ENCODE measurements around the gene BRD3.

BRD3 gene

DNA sequence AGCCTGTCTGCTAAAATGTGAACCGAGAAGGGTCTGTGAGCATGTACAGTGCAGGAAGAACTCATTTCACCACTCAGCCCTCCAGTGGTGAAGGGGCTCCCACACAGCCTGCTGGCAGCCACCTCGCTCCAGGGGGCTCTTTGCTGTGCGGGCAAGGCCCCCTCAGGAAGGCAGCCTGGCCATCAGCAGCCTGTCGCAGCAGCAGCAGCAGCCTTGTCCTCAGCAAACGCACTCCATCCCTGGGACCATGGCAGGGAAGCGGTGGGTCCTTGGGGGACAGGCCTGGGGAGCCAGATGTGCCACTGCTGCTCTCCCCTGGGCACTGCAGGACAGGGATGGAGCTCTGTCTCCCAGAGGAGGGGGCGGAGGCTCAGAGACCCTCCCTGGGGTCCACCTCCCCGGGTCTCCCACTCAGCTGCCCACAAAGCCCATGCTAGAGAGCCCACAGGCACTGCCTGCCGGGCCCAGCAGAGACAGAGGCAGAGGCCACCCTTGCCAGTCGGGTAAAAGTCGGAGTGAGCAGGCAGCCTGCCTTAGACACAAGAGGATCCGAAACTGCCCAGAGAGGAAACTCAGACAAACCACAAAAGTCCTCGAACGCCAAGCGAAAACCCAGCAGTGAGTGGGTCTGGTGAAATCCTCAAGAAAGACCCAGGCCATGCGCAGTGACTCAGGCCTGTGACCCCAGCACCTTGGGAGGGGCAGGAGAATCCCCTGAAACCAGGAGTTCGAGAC, 8.0 kb downstream of the BRD3 start:
- no peaks in the 10 kb centered on the region; the same call in 1 of the 2 replicates for H3K36me3 ChIP-seq (ENCODE audit: insufficient read depth, low read length)
- H3K4me3 ChIP-seq (ENCODE audit: low read length, poor library complexity, severe bottlenecking): no peak overlapping the region
- H3K79me2 ChIP-seq (ENCODE audit: insufficient read depth, low read length): peaks cover 100% of the 10 kb centered on the region
- H2AFZ ChIP-seq (ENCODE audit: low read length): no peak overlapping the region
- H3K27me3 ChIP-seq (ENCODE audit: insufficient read depth, low read length, poor library complexity, severe bottlenecking): no peaks in the 10 kb centered on the region
- H3K4me1 ChIP-seq (ENCODE audit: insufficient read depth, low read length, poor library complexity, severe bottlenecking): peaks cover 6% of the 10 kb centered on the region
- H3F3A ChIP-seq (ENCODE audit: low read depth): no peaks in the 10 kb centered on the region
- H3K9me3 ChIP-seq (ENCODE audit: insufficient read depth, low read depth, low read length): no peaks in the 10 kb centered on the region
- no peak for TF ChIP-seq EZH2phosphoT487 (IDR thresholded peaks at IDR 0.05; ENCODE audit: borderline replicate concordance)
- TF ChIP-seq, protein P1, sequence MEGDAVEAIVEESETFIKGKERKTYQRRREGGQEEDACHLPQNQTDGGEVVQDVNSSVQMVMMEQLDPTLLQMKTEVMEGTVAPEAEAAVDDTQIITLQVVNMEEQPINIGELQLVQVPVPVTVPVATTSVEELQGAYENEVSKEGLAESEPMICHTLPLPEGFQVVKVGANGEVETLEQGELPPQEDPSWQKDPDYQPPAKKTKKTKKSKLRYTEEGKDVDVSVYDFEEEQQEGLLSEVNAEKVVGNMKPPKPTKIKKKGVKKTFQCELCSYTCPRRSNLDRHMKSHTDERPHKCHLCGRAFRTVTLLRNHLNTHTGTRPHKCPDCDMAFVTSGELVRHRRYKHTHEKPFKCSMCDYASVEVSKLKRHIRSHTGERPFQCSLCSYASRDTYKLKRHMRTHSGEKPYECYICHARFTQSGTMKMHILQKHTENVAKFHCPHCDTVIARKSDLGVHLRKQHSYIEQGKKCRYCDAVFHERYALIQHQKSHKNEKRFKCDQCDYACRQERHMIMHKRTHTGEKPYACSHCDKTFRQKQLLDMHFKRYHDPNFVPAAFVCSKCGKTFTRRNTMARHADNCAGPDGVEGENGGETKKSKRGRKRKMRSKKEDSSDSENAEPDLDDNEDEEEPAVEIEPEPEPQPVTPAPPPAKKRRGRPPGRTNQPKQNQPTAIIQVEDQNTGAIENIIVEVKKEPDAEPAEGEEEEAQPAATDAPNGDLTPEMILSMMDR (conservative IDR thresholded peaks at IDR 0.05; ENCODE audit: low read length): no peak
- peaks cover 95% of the 10 kb centered on the region for H4K20me1 ChIP-seq (ENCODE audit: insufficient read depth, low read length, poor library complexity, severe bottlenecking)
- H3K4me2 ChIP-seq (ENCODE audit: low read depth, low read length, poor library complexity, severe bottlenecking): no peak overlapping the region
- no peaks in the 10 kb centered on the region for H3K9me2 ChIP-seq (replicated peaks; ENCODE audit: low read depth, low read length)
- H3K9ac ChIP-seq (ENCODE audit: low read depth, low read length, poor library complexity, severe bottlenecking): no peak overlapping the region

DNA sequence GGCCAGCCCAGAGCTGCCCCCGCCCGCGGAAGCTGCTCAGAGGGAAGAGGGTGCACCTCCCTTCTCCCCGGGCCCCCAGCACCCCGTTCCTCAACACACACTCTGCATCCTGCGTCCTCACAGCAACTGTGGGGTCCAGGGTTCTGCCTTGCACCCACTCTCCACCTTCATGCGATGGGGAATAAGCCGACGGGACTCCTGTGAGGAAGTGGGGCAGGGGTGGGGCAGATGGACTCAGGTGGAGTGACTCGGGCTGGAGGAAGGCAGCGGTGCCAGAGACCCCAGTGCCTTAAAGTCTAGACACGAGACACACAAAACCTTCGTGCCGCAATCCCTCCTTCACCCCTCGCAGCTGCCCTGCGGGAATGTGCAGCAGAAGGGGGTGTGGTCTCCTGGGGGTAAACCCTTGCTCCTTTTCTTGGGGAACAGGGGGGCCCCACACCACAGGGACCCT, 8.6 kb downstream of the BRD3 start:
- H3K4me2 ChIP-seq (ENCODE audit: low read depth, low read length, poor library complexity, severe bottlenecking): no peak overlapping the region
- H3K4me3 ChIP-seq (ENCODE audit: low read length, poor library complexity, severe bottlenecking): no peak overlapping the region
- no peaks in the 10 kb centered on the region for H3K4me1 ChIP-seq (ENCODE audit: insufficient read depth, low read length, poor library complexity, severe bottlenecking)
- TF ChIP-seq EZH2phosphoT487 (IDR thresholded peaks at IDR 0.05; ENCODE audit: borderline replicate concordance): no peak
- TF ChIP-seq, protein P1 (conservative IDR thresholded peaks at IDR 0.05; ENCODE audit: low read length): no peak
- H3K9me2 ChIP-seq (replicated peaks; ENCODE audit: low read depth, low read length): no peaks in the 10 kb centered on the region
- H3K9me3 ChIP-seq (ENCODE audit: insufficient read depth, low read depth, low read length): no peaks in the 10 kb centered on the region
- H3F3A ChIP-seq (ENCODE audit: low read depth): no peaks in the 10 kb centered on the region
- no peaks in the 10 kb centered on the region; the same call in 1 of the 2 replicates for H3K36me3 ChIP-seq (ENCODE audit: insufficient read depth, low read length)
- H4K20me1 ChIP-seq (ENCODE audit: insufficient read depth, low read length, poor library complexity, severe bottlenecking): peaks cover 95% of the 10 kb centered on the region
- no peak overlapping the region for H3K9ac ChIP-seq (ENCODE audit: low read depth, low read length, poor library complexity, severe bottlenecking)
- H3K79me2 ChIP-seq (ENCODE audit: insufficient read depth, low read length): peaks cover 100% of the 10 kb centered on the region
- H3K27me3 ChIP-seq (ENCODE audit: insufficient read depth, low read length, poor library complexity, severe bottlenecking): no peaks in the 10 kb centered on the region
- H2AFZ ChIP-seq (ENCODE audit: low read length): no peak overlapping the region

DNA sequence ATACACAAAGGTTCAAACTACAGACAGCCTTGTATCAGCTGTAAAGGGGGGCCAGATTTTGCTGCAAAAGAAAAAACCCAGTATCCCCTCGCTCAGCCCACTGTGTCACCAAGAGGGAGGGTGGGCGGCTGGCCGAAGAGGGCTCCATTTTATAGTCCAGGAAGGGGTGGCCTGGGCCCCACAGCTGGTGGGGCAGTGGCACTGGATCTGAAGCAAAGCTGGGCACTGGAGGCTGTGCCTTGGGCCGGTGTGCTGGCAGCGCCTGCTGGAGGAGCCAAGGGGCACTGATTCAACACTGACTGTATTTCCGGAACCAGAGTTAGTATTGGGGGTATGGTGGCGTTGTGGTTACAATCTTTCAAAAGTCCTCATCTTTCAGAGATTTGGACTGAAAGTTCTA, 9.1 kb downstream of the BRD3 start:
- no peak overlapping the region for H3K4me3 ChIP-seq (ENCODE audit: low read length, poor library complexity, severe bottlenecking)
- no peaks in the 10 kb centered on the region for H3F3A ChIP-seq (ENCODE audit: low read depth)
- H3K27me3 ChIP-seq (ENCODE audit: insufficient read depth, low read length, poor library complexity, severe bottlenecking): no peaks in the 10 kb centered on the region
- H3K36me3 ChIP-seq (ENCODE audit: insufficient read depth, low read length): no peaks in the 10 kb centered on the region; the same call in 1 of the 2 replicates
- H2AFZ ChIP-seq (ENCODE audit: low read length): no peak overlapping the region
- TF ChIP-seq, protein P1 (conservative IDR thresholded peaks at IDR 0.05; ENCODE audit: low read length): no peak
- no peak for TF ChIP-seq EZH2phosphoT487 (IDR thresholded peaks at IDR 0.05; ENCODE audit: borderline replicate concordance)
- no peaks in the 10 kb centered on the region for H3K9me3 ChIP-seq (ENCODE audit: insufficient read depth, low read depth, low read length)
- no peak overlapping the region for H3K9ac ChIP-seq (ENCODE audit: low read depth, low read length, poor library complexity, severe bottlenecking)
- peaks cover 95% of the 10 kb centered on the region for H4K20me1 ChIP-seq (ENCODE audit: insufficient read depth, low read length, poor library complexity, severe bottlenecking)
- H3K4me2 ChIP-seq (ENCODE audit: low read depth, low read length, poor library complexity, severe bottlenecking): no peak overlapping the region
- H3K4me1 ChIP-seq (ENCODE audit: insufficient read depth, low read length, poor library complexity, severe bottlenecking): no peaks in the 10 kb centered on the region
- peaks cover 100% of the 10 kb centered on the region for H3K79me2 ChIP-seq (ENCODE audit: insufficient read depth, low read length)
- no peaks in the 10 kb centered on the region for H3K9me2 ChIP-seq (replicated peaks; ENCODE audit: low read depth, low read length)
